Liver (tissue), 9 donors: Measurements from ENCODE around the gene SEPTIN5. TPM values are rescaled to one million over a fixed set of nuclear protein-coding genes. Genes with fewer than 3 reads are reported as not detected.

Experiments
- DNase-seq: peaks from one replicate; pipeline ENCODE4 v3.0.0-alpha.2; 2017; ENCODE audit warnings: low spot score
- H3K27ac ChIP-seq, 2 donors: one replicate each; pipeline ENCODE4 v1.7.0; 2013; ENCODE audit warnings: inconsistent platforms in 2 of 2, low read length in 2 of 2, control low read depth in 1 of 2, low read depth in 1 of 2, mild to moderate bottlenecking in 1 of 2
- H3K27me3 ChIP-seq, 4 donors: one replicate each; pipeline versions ENCODE4 v1.6.1 to v1.7.0; 2013; ENCODE audit warnings: low read length in 3 of 4, inconsistent platforms in 1 of 4, mild to moderate bottlenecking in 1 of 4, moderate library complexity in 1 of 4; ENCODE audit not compliant: control insufficient read depth in 4 of 4, insufficient read depth in 4 of 4
- H3K36me3 ChIP-seq, 4 donors: one replicate each; pipeline versions ENCODE4 v1.6.1 to v1.7.0; 2013; ENCODE audit warnings: low read length in 3 of 4, mild to moderate bottlenecking in 3 of 4, low read depth in 1 of 4, moderate library complexity in 1 of 4; ENCODE audit not compliant: control insufficient read depth in 4 of 4, insufficient read depth in 3 of 4
- H3K4me1 ChIP-seq, 4 donors: one replicate each; pipeline versions ENCODE4 v1.6.1 to v1.7.0; 2013; ENCODE audit warnings: low read length in 3 of 4, mild to moderate bottlenecking in 3 of 4, moderate library complexity in 1 of 4; ENCODE audit not compliant: control insufficient read depth in 4 of 4, insufficient read depth in 4 of 4
- H3K4me3 ChIP-seq, 3 donors: one replicate each; pipeline versions ENCODE4 v1.6.1 to v1.7.0; 2013; ENCODE audit warnings: low read length in 3 of 3, control low read depth in 1 of 3, low read depth in 1 of 3, mild to moderate bottlenecking in 1 of 3
- H3K9ac ChIP-seq, 2 donors: one replicate each; pipeline ENCODE4 v1.7.0; 2013; ENCODE audit warnings: low read length in 2 of 2, mild to moderate bottlenecking in 2 of 2, moderate library complexity in 2 of 2, control low read depth in 1 of 2, low read depth in 1 of 2
- H3K9me3 ChIP-seq, 4 donors: one replicate each; pipeline versions ENCODE4 v1.6.1 to v1.7.0; 2013; ENCODE audit warnings: low read length in 3 of 4; ENCODE audit not compliant: control insufficient read depth in 4 of 4
- EGR1 ChIP-seq, 2 donors: IDR thresholded peaks; 2 replicates each; pipeline ENCODE4 v1.6.1; 2016 to 2018; ENCODE audit warnings: antibody characterized with exemption in 2 of 2, low read depth in 2 of 2
- FOXA1 ChIP-seq: IDR thresholded peaks from 2 replicates; pipeline ENCODE4 v1.6.1; 2016; ENCODE audit warnings: antibody characterized with exemption
- FOXA2 ChIP-seq: IDR thresholded peaks from 2 replicates; pipeline ENCODE4 v1.6.1; 2016; ENCODE audit warnings: antibody characterized with exemption
- GABPA ChIP-seq, 2 donors: IDR thresholded peaks in 1 of 2; conservative IDR thresholded peaks in 1 of 2; 2 replicates each; pipeline ENCODE4 v1.6.1; 2016; ENCODE audit warnings: antibody characterized with exemption in 2 of 2, mild to moderate bottlenecking in 1 of 2, moderate library complexity in 1 of 2
- HNF4G ChIP-seq: IDR thresholded peaks from 2 replicates; pipeline ENCODE4 v1.6.1; 2016; ENCODE audit warnings: antibody characterized with exemption
- JUND ChIP-seq, 2 donors: IDR thresholded peaks; 2 replicates each; pipeline ENCODE4 v1.6.1; 2016; ENCODE audit warnings: antibody characterized with exemption in 2 of 2
- RAD21 ChIP-seq, 2 donors: IDR thresholded peaks; 2 replicates each; pipeline ENCODE4 v1.6.1; 2016; ENCODE audit warnings: antibody characterized with exemption in 2 of 2, mild to moderate bottlenecking in 2 of 2
- RXRA ChIP-seq, 2 donors: IDR thresholded peaks; 2 replicates each; pipeline ENCODE4 v1.6.1; 2017 to 2018; ENCODE audit warnings: antibody characterized with exemption in 2 of 2, mild to moderate bottlenecking in 1 of 2
- SP1 ChIP-seq: IDR thresholded peaks from 2 replicates; pipeline ENCODE4 v1.6.1; 2018; ENCODE audit warnings: antibody characterized with exemption, mild to moderate bottlenecking
- TAF1 ChIP-seq: conservative IDR thresholded peaks from 2 replicates; pipeline ENCODE4 v1.6.1; 2016; ENCODE audit warnings: antibody characterized with exemption, mild to moderate bottlenecking
- WGBS: extraction: QIAGEN DNeasy Blood & Tissue Kit; methylation state at CpG from one replicate; pipeline ENCODE4 v1.1.7; 2013; 5-methylcytosine and 5-hydroxymethylcytosine counted together
- polyA plus RNA-seq, 2 donors: library from polyadenylated mRNA; stranded (reverse) in 1 of 2; unstranded in 1 of 2; fragments of 200-250 nt in 1 of 2; fragments of >200 nt in 1 of 2; fragmentation: Nextera tagmentation in 1 of 2; extraction: Ambion mirVana in 1 of 2; gene quantifications; one replicate each; pipeline versions ENCODE4 v1.2.1 to v1.2.3, GENCODE V29; 2013 to 2015
- total RNA-seq, 2 donors: library from RNA; depleted of rRNA; stranded (reverse); fragments of >200 nt; gene quantifications; one replicate each; pipeline ENCODE4 v1.2.3, GENCODE V29; 2014
- TF ChIP-seq, protein P1 (sequence below): IDR thresholded peaks from 2 replicates; pipeline ENCODE4 v1.6.1; 2016; ENCODE audit warnings: antibody characterized with exemption
- TF ChIP-seq, protein P2 (sequence below): IDR thresholded peaks from 2 replicates; pipeline ENCODE4 v1.6.1; 2016; ENCODE audit warnings: antibody characterized with exemption
- TF ChIP-seq, protein P3 (sequence below): IDR thresholded peaks from 2 replicates; pipeline ENCODE4 v1.6.1; 2016; ENCODE audit warnings: antibody characterized with exemption, mild to moderate bottlenecking
- donor health status: healthy.
- donor health status: healthy.
- donor health status: healthy.
- donor health status: healthy.
- donor health status: healthy.

SEPTIN5 gene
- total and polyA plus RNA-seq, 4 donors, result 0.26 to 3.5 (median 2.8) TPM

DNA sequence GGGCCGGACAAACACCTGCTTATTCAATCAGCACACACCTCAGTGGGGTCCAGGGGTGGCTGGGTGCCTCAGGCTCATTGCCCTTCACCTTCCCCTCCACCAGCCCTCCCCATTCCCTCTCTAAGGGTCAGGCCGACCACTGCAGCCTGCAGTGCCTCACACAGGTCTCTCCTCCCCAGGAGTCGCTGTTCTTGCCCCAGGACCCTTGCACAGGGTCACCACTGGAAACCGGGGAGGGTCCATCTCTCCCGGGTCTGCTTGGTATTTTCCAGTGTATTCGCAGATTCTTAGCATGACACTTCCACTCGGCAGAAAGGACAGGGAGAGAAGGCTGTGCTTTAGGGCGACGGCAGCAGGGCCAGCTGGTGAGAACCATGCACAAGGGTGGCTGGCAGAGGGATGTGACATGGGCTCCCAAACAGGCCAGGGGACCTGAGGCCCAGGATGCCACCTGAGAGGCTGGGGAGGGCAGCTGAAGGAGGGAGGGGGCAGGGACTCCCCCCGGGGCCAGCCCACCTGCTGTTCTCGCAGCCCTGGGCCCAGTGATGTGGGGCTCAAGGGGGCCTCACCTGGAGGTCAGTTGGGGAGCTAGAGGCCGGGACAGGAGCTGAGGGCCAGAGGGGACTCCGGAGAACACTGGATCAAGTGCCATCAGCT, 30.2 kb downstream of the SEPTIN5 start:
- H3K4me3 ChIP-seq, result no peak overlapping the region
- no peak overlapping the region for H3K9ac ChIP-seq
- TF ChIP-seq, protein P1, sequence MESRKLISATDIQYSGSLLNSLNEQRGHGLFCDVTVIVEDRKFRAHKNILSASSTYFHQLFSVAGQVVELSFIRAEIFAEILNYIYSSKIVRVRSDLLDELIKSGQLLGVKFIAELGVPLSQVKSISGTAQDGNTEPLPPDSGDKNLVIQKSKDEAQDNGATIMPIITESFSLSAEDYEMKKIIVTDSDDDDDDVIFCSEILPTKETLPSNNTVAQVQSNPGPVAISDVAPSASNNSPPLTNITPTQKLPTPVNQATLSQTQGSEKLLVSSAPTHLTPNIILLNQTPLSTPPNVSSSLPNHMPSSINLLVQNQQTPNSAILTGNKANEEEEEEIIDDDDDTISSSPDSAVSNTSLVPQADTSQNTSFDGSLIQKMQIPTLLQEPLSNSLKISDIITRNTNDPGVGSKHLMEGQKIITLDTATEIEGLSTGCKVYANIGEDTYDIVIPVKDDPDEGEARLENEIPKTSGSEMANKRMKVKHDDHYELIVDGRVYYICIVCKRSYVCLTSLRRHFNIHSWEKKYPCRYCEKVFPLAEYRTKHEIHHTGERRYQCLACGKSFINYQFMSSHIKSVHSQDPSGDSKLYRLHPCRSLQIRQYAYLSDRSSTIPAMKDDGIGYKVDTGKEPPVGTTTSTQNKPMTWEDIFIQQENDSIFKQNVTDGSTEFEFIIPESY, result no peak
- no peak for TF ChIP-seq RXRA (IDR thresholded peaks at IDR 0.05)
- no peak for TF ChIP-seq JUND (IDR thresholded peaks at IDR 0.05)
- no peak for TF ChIP-seq EGR1 (IDR thresholded peaks at IDR 0.05; ENCODE audit: low read depth in 2 of 2)
- no peak for TF ChIP-seq HNF4G
- no peak for TF ChIP-seq SP1
- WGBS, result 90% methylated on average over 13 of the region's 13 CpGs
- H3K27me3 ChIP-seq, result no peaks in the 10 kb centered on the region
- no peaks in the 10 kb centered on the region for H3K9me3 ChIP-seq
- H3K27ac ChIP-seq, result no peak overlapping the region
- H3K4me1 ChIP-seq, result no peaks in the 10 kb centered on the region
- DNase-seq, result no peak
- H3K36me3 ChIP-seq, result no peaks in the 10 kb centered on the region

DNA sequence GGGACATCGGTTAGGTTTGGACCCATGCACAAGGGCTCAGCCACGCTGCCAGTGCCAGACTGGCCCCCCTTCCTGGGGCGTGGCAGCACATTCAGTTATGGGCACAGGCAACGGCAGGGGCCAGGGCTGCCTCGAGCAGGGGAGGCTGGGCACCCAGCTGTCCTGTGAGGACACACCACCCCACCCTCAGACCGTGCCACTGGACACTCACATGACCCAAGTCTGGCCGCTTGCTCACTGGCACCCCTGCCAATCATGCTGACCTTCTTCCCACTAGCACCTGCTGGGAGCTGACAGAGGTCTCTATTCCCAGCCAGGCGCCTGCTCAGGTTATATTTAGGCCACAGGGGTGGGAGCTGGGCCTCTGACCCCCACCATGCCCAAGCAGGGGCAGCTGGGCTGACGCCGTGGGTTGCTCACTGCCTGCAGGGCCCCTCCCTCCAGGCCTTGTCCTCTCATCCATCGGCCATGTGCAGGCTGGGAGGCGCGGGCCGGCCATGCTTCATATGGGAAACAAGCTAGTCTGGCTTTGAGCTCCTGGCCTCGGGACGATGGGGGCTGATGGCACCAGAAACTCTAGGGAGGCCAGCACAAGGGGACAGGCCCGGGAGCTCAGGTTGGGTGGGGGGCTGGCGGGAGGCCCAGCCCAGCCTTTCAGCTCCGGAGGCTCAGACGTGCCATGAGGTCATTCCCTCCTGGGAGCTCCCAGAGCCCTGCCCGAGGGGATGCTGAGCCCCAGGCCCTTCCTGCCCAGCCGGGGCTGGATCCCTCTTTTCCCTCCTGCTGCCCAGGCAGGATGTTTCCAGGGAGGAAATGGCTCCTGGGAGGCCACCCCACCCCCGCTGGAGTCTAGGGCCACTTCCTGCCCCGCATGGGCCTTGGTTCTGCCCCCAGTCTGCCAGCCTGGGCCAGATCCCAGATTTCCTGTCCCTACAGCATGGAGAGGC, 31.1 kb downstream of the SEPTIN5 start:
- DNase-seq, result no peak
- no peaks in the 10 kb centered on the region for H3K9me3 ChIP-seq
- no peaks in the 10 kb centered on the region for H3K36me3 ChIP-seq
- no peaks in the 10 kb centered on the region for H3K4me1 ChIP-seq
- no peak overlapping the region for H3K27ac ChIP-seq
- TF ChIP-seq, protein P2, sequence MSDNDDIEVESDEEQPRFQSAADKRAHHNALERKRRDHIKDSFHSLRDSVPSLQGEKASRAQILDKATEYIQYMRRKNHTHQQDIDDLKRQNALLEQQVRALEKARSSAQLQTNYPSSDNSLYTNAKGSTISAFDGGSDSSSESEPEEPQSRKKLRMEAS, result no peak
- no peak overlapping the region for H3K4me3 ChIP-seq
- H3K27me3 ChIP-seq, result peaks cover 0 to 2% (median 0%) of the 10 kb centered on the region in 4 donors
- H3K9ac ChIP-seq, result no peak overlapping the region
- WGBS, result 79% methylated on average over 24 of the region's 24 CpGs

DNA sequence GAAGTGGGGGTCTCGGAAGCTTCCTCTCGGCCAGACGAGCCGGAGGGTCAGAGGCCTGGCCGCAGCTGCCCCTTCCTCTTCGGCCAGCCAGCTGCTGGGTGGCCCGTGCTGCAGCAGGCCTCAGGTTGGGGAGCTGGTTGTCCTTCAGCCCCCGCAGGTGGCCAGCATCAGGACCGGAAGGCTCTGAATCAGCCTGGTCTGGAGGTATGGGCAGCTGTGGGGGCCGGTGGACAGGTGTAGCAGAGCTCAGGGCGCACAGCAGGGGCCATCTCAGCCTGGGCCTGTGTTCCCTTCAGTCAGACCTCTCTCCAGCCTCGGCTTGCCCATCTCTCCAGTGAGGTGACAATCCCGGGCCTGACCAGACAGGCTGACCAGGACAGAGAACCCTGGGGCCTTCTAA, 32.4 kb downstream of the SEPTIN5 start:
- peaks cover 0 to 2% (median 0%) of the 10 kb centered on the region in 4 donors for H3K27me3 ChIP-seq
- TF ChIP-seq RXRA (IDR thresholded peaks at IDR 0.05), result no peak
- TF ChIP-seq RAD21 (IDR thresholded peaks at IDR 0.05), result no peak
- no peak for TF ChIP-seq HNF4G
- TF ChIP-seq FOXA1, result no peak
- TF ChIP-seq FOXA2, result no peak
- TF ChIP-seq, protein P2, result no peak
- TF ChIP-seq TAF1, result no peak
- no peak for TF ChIP-seq GABPA (IDR thresholded peaks at IDR 0.05 in 1 of 2, conservative IDR thresholded peaks at IDR 0.05 in 1 of 2)
- TF ChIP-seq, protein P3, sequence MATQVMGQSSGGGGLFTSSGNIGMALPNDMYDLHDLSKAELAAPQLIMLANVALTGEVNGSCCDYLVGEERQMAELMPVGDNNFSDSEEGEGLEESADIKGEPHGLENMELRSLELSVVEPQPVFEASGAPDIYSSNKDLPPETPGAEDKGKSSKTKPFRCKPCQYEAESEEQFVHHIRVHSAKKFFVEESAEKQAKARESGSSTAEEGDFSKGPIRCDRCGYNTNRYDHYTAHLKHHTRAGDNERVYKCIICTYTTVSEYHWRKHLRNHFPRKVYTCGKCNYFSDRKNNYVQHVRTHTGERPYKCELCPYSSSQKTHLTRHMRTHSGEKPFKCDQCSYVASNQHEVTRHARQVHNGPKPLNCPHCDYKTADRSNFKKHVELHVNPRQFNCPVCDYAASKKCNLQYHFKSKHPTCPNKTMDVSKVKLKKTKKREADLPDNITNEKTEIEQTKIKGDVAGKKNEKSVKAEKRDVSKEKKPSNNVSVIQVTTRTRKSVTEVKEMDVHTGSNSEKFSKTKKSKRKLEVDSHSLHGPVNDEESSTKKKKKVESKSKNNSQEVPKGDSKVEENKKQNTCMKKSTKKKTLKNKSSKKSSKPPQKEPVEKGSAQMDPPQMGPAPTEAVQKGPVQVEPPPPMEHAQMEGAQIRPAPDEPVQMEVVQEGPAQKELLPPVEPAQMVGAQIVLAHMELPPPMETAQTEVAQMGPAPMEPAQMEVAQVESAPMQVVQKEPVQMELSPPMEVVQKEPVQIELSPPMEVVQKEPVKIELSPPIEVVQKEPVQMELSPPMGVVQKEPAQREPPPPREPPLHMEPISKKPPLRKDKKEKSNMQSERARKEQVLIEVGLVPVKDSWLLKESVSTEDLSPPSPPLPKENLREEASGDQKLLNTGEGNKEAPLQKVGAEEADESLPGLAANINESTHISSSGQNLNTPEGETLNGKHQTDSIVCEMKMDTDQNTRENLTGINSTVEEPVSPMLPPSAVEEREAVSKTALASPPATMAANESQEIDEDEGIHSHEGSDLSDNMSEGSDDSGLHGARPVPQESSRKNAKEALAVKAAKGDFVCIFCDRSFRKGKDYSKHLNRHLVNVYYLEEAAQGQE, result no peak
- 89% methylated on average over 13 of the region's 13 CpGs for WGBS
- H3K27ac ChIP-seq, result no peak overlapping the region
- no peaks in the 10 kb centered on the region for H3K36me3 ChIP-seq
- H3K9ac ChIP-seq, result no peak overlapping the region
- no peaks in the 10 kb centered on the region for H3K4me1 ChIP-seq
- no peak overlapping the region for H3K4me3 ChIP-seq
- DNase-seq, result no peak
- H3K9me3 ChIP-seq, result no peaks in the 10 kb centered on the region
